SK-N-SH (cell line): Measurements from ENCODE around the gene GDF3. TPM values are rescaled to one million over a fixed set of nuclear protein-coding genes. Genes with fewer than 3 reads are reported as not detected.

Experiments
- CTCF ChIA-PET: fragments of 300-600, 350-600 bp; formaldehyde crosslinking; extraction: SDS; loops from one replicate; lab custom pipeline; 2021; lab: Yijun Ruan, JAX
- POLR2A ChIA-PET: fragments of 350-600 bp; sonication (Branson Sonifier 250); formaldehyde crosslinking; extraction: SDS; loops from one replicate; lab custom pipeline; 2020; ENCODE audit warnings: antibody characterized with exemption, inconsistent platforms; lab: Yijun Ruan, JAX
- DNase-seq: peaks from one replicate; pipeline ENCODE4 v3.0.0; 2012
- H2AFZ ChIP-seq: fragments of 200-600 bp; sonication (generic); 2 replicates; pipeline ENCODE4 v1.8.1; 2016; ENCODE audit warnings: antibody characterized with exemption, mild to moderate bottlenecking, low read depth
- H3F3A ChIP-seq: fragments of 200-600 bp; sonication (generic); replicated peaks from 2 replicates; pipeline ENCODE3; 2016; ENCODE audit warnings: antibody characterized with exemption, mild to moderate bottlenecking; ENCODE audit not compliant: insufficient read depth
- H3K27ac ChIP-seq, 2 experiments: fragments of 200-500 bp in 1 of 2; fragments of 200-600 bp in 1 of 2; sonication (Bioruptor generic) in 1 of 2; sonication (generic), shearing (Covaris generic) in 1 of 2; 2 replicates each; pipeline versions ENCODE4 v1.5.1 to v1.6.1; 2014 to 2016; ENCODE audit warnings: low read depth in 2 of 2, inconsistent platforms in 1 of 2, low read length in 1 of 2, mild to moderate bottlenecking in 1 of 2, mixed read lengths in 1 of 2
- H3K27me3 ChIP-seq: fragments of 200-600 bp; sonication (generic), shearing (Covaris generic); 2 replicates; pipeline ENCODE4 v1.6.1; 2016; ENCODE audit warnings: mixed run types; ENCODE audit not compliant: insufficient read depth
- H3K36me3 ChIP-seq, 2 experiments: fragments of 200-500 bp in 1 of 2; fragments of 200-600 bp in 1 of 2; sonication (Bioruptor generic) in 1 of 2; sonication (generic) in 1 of 2; replicated peaks in 1 of 2; 2 replicates each; pipeline versions ENCODE3 to v1.5.1; 2014 to 2016; ENCODE audit warnings: low read length in 1 of 2, mild to moderate bottlenecking in 1 of 2; ENCODE audit not compliant: insufficient read depth in 2 of 2, control insufficient read depth in 1 of 2
- H3K4me1 ChIP-seq, 2 experiments: fragments of 200-500 bp in 1 of 2; fragments of 200-600 bp in 1 of 2; sonication (Bioruptor generic) in 1 of 2; sonication (generic), shearing (Covaris generic) in 1 of 2; 2 replicates each; pipeline versions ENCODE4 v1.5.1 to v1.6.1; 2014 to 2016; ENCODE audit warnings: low read depth in 1 of 2, low read length in 1 of 2, mixed run types in 1 of 2; ENCODE audit not compliant: insufficient read depth in 2 of 2, control insufficient read depth in 1 of 2
- H3K4me2 ChIP-seq: fragments of 200-600 bp; sonication (generic), shearing (Covaris generic); 2 replicates; pipeline ENCODE4 v1.6.1; 2017; ENCODE audit warnings: mixed run types
- H3K4me3 ChIP-seq, 2 experiments: fragments of 200-500 bp in 1 of 2; fragments of 200-600 bp in 1 of 2; sonication (Bioruptor generic) in 1 of 2; sonication (generic), shearing (Covaris generic) in 1 of 2; 2 replicates each; pipeline versions ENCODE4 v1.5.1 to v1.8.1; 2014 to 2016; ENCODE audit warnings: low read depth in 2 of 2, inconsistent platforms in 1 of 2, low read length in 1 of 2, mild to moderate bottlenecking in 1 of 2, mixed read lengths in 1 of 2, moderate library complexity in 1 of 2
- H3K79me2 ChIP-seq: fragments of 200-600 bp; sonication (generic); 2 replicates; pipeline ENCODE4 v1.8.1; 2017; ENCODE audit warnings: mild to moderate bottlenecking; ENCODE audit not compliant: insufficient read depth
- H3K9ac ChIP-seq: fragments of 200-600 bp; sonication (generic); 2 replicates; pipeline ENCODE4 v1.6.1; 2017; ENCODE audit warnings: mixed run types
- H3K9me2 ChIP-seq: fragments of 200-600 bp; sonication (generic); 2 replicates; pipeline ENCODE4 v1.6.1; 2017; ENCODE audit warnings: mixed run types
- H3K9me3 ChIP-seq: fragments of 200-600 bp; sonication (generic); 2 replicates; pipeline ENCODE4 v1.6.1; 2017; ENCODE audit warnings: mixed run types, mild to moderate bottlenecking, moderate library complexity
- H4K20me1 ChIP-seq: fragments of 200-600 bp; sonication (generic); 2 replicates; pipeline ENCODE4 v1.6.1; 2017; ENCODE audit warnings: mild to moderate bottlenecking, mixed run types; ENCODE audit not compliant: insufficient read depth
- CHD2 ChIP-seq: fragments of 150-350 bp; IDR thresholded peaks from 2 replicates; pipeline ENCODE4 v1.6.1; 2018; ENCODE audit warnings: low read length; ENCODE audit not compliant: partially characterized antibody
- ELF1 ChIP-seq: IDR thresholded peaks from 2 replicates; pipeline ENCODE4 v1.4.0; 2012
- EZH2phosphoT487 ChIP-seq: fragments of 200-600 bp; sonication (generic); IDR thresholded peaks from 2 replicates; pipeline ENCODE4 v1.6.1; 2017; ENCODE audit warnings: low read depth, mixed run types, mild to moderate bottlenecking, antibody characterized with exemption, moderate library complexity, borderline replicate concordance
- FOSL2 ChIP-seq: IDR thresholded peaks from 2 replicates; pipeline ENCODE4 v1.4.0; 2012; ENCODE audit warnings: low read depth, mild to moderate bottlenecking, moderate library complexity, borderline replicate concordance
- FOXJ3 ChIP-seq: sonication (generic); formaldehyde crosslinking; IDR thresholded peaks from 2 replicates; pipeline ENCODE4 v1.5.1; 2020; ENCODE audit warnings: mild to moderate bottlenecking, missing genetic modification reagents
- JUND ChIP-seq: IDR thresholded peaks from 2 replicates; pipeline ENCODE4 v1.4.0; 2012
- MEF2A ChIP-seq: IDR thresholded peaks from 2 replicates; pipeline ENCODE4 v1.4.0; 2012; ENCODE audit warnings: low read depth, borderline replicate concordance
- MXI1 ChIP-seq: IDR thresholded peaks from 2 replicates; pipeline ENCODE4 v1.6.1; 2012; ENCODE audit warnings: mild to moderate bottlenecking, low read depth, low read length, improper control_type of control experiment
- NFIC ChIP-seq: IDR thresholded peaks from 2 replicates; pipeline ENCODE4 v1.4.0; 2012; ENCODE audit warnings: borderline replicate concordance
- NRF1 ChIP-seq: IDR thresholded peaks from 2 replicates; pipeline ENCODE4 v1.6.1; 2012; ENCODE audit warnings: low read depth, mild to moderate bottlenecking, low read length
- RAD21 ChIP-seq: IDR thresholded peaks from 2 replicates; pipeline ENCODE4 v1.6.1; 2012; ENCODE audit warnings: mild to moderate bottlenecking, low read length
- RCOR1 ChIP-seq: fragments of 150-350 bp; IDR thresholded peaks from 2 replicates; pipeline ENCODE4 v1.6.1; 2017; ENCODE audit warnings: antibody characterized with exemption, low read length
- RFX5 ChIP-seq: IDR thresholded peaks from 2 replicates; pipeline ENCODE4 v1.6.1; 2012; ENCODE audit warnings: mild to moderate bottlenecking, improper control_type of control experiment, low read length
- SMC3 ChIP-seq: IDR thresholded peaks from 2 replicates; pipeline ENCODE4 v1.6.1; 2012; ENCODE audit warnings: low read depth, low read length, improper control_type of control experiment
- TAF1 ChIP-seq: IDR thresholded peaks from 2 replicates; pipeline ENCODE4 v1.6.1; 2012; ENCODE audit warnings: low read depth, mild to moderate bottlenecking, low read length, moderate library complexity, borderline replicate concordance
- TCF12 ChIP-seq: IDR thresholded peaks from 2 replicates; pipeline ENCODE4 v1.4.0; 2012
- WGBS: methylation state at CpG from one replicate; pipeline ENCODE4 v1.1.6; 2017; ENCODE audit warnings: low lambda C conversion rate; 5-methylcytosine and 5-hydroxymethylcytosine counted together
- polyA plus RNA-seq, 3 experiments: library from polyadenylated mRNA; depleted of rRNA; stranded (reverse); fragments of >200 nt; gene quantifications; 2 replicates each; pipeline ENCODE4 v1.2.3, GENCODE V29; 2012
- TF ChIP-seq, protein P1 (sequence below): fragments of 150-350 bp; IDR thresholded peaks from 2 replicates; pipeline ENCODE4 v1.6.1; 2017; ENCODE audit warnings: antibody characterized with exemption, low read length, low read depth, borderline replicate concordance
- TF ChIP-seq, protein P2 (sequence below): IDR thresholded peaks from 2 replicates; pipeline ENCODE4 v1.6.1; 2012; ENCODE audit warnings: mild to moderate bottlenecking, low read depth, low read length, moderate library complexity
- TF ChIP-seq, protein P3 (sequence below): fragments of 200-600 bp; sonication (generic); IDR thresholded peaks from 2 replicates; pipeline ENCODE4 v1.6.1; 2017; ENCODE audit warnings: antibody characterized with exemption, mild to moderate bottlenecking, moderate library complexity

Gene GDF3
- polyA plus RNA-seq, 1 of the 3 experiments (the other 2 are of a cell fraction), result not detected

DNA sequence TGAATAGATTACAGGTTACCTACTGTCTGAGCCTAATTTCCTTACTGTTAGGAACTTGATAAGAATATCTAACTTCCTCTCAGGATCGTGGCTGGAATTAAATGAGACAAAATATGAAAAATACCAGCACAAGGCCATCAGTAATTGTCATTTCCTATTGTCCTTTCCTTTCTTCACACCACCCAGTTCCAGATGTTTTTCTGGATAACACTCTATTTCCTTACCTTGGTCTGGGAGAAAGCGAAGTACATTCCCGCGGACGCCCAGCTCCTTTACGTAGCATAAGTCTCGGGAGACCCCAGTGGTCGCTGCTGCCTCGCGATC, 376 bp downstream of the GDF3 start:
- Histone ChIP-seq H3K36me3 (no peaks in the 10 kb centered on the region), H3K4me2 (no peak overlapping the region)

More for the DNA sequence above, 376 bp downstream of the GDF3 start:
- H3K9me2 ChIP-seq, result no peaks in the 10 kb centered on the region
- no peaks in the 10 kb centered on the region for H3K4me1 ChIP-seq
- no peaks in the 10 kb centered on the region for H4K20me1 ChIP-seq
- H2AFZ ChIP-seq, result no peak overlapping the region
- POLR2A ChIA-PET, result no interaction called here
- no peak overlapping the region for H3K9ac ChIP-seq
- H3K9me3 ChIP-seq, result no peaks in the 10 kb centered on the region
- WGBS, result 32% methylated on average over 10 of the region's 10 CpGs
- peaks cover 52% of the 10 kb centered on the region for H3K27me3 ChIP-seq
- TF ChIP-seq NFIC, result no peak
- no peak for TF ChIP-seq SMC3
- no peak for TF ChIP-seq TCF12
- no peak for TF ChIP-seq JUND
- TF ChIP-seq RCOR1, result no peak
- no peak for TF ChIP-seq FOSL2
- no peak for TF ChIP-seq FOXJ3 (CRISPR knock-in tag)
- TF ChIP-seq ELF1, result no peak
- no peak for TF ChIP-seq RFX5
- TF ChIP-seq, protein P1, sequence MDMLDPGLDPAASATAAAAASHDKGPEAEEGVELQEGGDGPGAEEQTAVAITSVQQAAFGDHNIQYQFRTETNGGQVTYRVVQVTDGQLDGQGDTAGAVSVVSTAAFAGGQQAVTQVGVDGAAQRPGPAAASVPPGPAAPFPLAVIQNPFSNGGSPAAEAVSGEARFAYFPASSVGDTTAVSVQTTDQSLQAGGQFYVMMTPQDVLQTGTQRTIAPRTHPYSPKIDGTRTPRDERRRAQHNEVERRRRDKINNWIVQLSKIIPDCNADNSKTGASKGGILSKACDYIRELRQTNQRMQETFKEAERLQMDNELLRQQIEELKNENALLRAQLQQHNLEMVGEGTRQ, result no peak
- TF ChIP-seq NRF1, result no peak
- no peak for TF ChIP-seq MEF2A
- no peak for TF ChIP-seq MXI1
- no peak for TF ChIP-seq CHD2
- TF ChIP-seq RAD21, result no peak
- TF ChIP-seq TAF1, result no peak
- no peak for TF ChIP-seq EZH2phosphoT487
- TF ChIP-seq, protein P2, sequence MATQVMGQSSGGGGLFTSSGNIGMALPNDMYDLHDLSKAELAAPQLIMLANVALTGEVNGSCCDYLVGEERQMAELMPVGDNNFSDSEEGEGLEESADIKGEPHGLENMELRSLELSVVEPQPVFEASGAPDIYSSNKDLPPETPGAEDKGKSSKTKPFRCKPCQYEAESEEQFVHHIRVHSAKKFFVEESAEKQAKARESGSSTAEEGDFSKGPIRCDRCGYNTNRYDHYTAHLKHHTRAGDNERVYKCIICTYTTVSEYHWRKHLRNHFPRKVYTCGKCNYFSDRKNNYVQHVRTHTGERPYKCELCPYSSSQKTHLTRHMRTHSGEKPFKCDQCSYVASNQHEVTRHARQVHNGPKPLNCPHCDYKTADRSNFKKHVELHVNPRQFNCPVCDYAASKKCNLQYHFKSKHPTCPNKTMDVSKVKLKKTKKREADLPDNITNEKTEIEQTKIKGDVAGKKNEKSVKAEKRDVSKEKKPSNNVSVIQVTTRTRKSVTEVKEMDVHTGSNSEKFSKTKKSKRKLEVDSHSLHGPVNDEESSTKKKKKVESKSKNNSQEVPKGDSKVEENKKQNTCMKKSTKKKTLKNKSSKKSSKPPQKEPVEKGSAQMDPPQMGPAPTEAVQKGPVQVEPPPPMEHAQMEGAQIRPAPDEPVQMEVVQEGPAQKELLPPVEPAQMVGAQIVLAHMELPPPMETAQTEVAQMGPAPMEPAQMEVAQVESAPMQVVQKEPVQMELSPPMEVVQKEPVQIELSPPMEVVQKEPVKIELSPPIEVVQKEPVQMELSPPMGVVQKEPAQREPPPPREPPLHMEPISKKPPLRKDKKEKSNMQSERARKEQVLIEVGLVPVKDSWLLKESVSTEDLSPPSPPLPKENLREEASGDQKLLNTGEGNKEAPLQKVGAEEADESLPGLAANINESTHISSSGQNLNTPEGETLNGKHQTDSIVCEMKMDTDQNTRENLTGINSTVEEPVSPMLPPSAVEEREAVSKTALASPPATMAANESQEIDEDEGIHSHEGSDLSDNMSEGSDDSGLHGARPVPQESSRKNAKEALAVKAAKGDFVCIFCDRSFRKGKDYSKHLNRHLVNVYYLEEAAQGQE, result no peak
- TF ChIP-seq, protein P3, sequence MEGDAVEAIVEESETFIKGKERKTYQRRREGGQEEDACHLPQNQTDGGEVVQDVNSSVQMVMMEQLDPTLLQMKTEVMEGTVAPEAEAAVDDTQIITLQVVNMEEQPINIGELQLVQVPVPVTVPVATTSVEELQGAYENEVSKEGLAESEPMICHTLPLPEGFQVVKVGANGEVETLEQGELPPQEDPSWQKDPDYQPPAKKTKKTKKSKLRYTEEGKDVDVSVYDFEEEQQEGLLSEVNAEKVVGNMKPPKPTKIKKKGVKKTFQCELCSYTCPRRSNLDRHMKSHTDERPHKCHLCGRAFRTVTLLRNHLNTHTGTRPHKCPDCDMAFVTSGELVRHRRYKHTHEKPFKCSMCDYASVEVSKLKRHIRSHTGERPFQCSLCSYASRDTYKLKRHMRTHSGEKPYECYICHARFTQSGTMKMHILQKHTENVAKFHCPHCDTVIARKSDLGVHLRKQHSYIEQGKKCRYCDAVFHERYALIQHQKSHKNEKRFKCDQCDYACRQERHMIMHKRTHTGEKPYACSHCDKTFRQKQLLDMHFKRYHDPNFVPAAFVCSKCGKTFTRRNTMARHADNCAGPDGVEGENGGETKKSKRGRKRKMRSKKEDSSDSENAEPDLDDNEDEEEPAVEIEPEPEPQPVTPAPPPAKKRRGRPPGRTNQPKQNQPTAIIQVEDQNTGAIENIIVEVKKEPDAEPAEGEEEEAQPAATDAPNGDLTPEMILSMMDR, result no peak
- TF ChIP-seq, all 33 proteins: peak for 0
- Histone ChIP-seq H3K4me3 (no peak overlapping the region), H3K79me2 (no peaks in the 10 kb centered on the region), H3K27ac (no peak overlapping the region), H3F3A (no peaks in the 10 kb centered on the region)
- CTCF ChIA-PET, result interaction anchor here (0.9 kb wide), 1 partner anchor 57 kb away, joined by 3 read pairs; no protein-coding TSS in a partner anchor
- no peak for DNase-seq
